CD4-positive, alpha-beta T cell treated with Interferon alpha-2 for 1 hour (primary cell): ENCODE results near the gene KIF5C.

Source experiments
- DNase-seq, 2 donors: peaks; one replicate each; pipeline ENCODE4 v3.0.0-alpha.2; 2020 to 2022

KIF5C gene

GRCh38 chr2:148996805-148997204 is 121.8 kb downstream of the KIF5C start:
- DNase-seq: no peak

- no peak for DNase-seq
These were observed 123.3 kb downstream of the KIF5C start for GRCh38 chr2:148998165-148998830.

GRCh38 chr2:148998831-148999200 is 123.8 kb downstream of the KIF5C start:
- DNase-seq: no peak

- no peak for DNase-seq
These were observed 124.5 kb downstream of the KIF5C start for GRCh38 chr2:148999451-148999921.

- DNase-seq: no peak
These were observed 125.3 kb downstream of the KIF5C start for GRCh38 chr2:149000158-149000938.

- no peak for DNase-seq
These were observed 126.5 kb downstream of the KIF5C start for GRCh38 chr2:149001496-149001895.

GRCh38 chr2:149002378-149002890 is 127.4 kb downstream of the KIF5C start:
- no peak for DNase-seq

GRCh38 chr2:149002891-149003740 is 128.1 kb downstream of the KIF5C start:
- DNase-seq: no peak

- DNase-seq: no peak
These were observed 129.8 kb downstream of the KIF5C start for GRCh38 chr2:149004836-149005235.

GRCh38 chr2:149005471-149006077 is 130.5 kb downstream of the KIF5C start:
- DNase-seq: no peak

GRCh38 chr2:149006883-149007543 is 132.0 kb downstream of the KIF5C start:
- DNase-seq: no peak

- no peak for DNase-seq
These were observed 133.4 kb downstream of the KIF5C start for GRCh38 chr2:149008381-149008780.

GRCh38 chr2:149009576-149010461 is 134.8 kb downstream of the KIF5C start:
- no peak for DNase-seq

- DNase-seq: no peak
These were observed 137.5 kb downstream of the KIF5C start for GRCh38 chr2:149012545-149012944.

GRCh38 chr2:149015501-149015900 is 140.5 kb downstream of the KIF5C start:
- DNase-seq: no peak

GRCh38 chr2:149015926-149016563 is 141.0 kb downstream of the KIF5C start:
- DNase-seq: no peak

- peak; percentile 64 to 71 for DNase-seq
These were observed 142.3 kb downstream of the KIF5C start for GRCh38 chr2:149017116-149017985.

GRCh38 chr2:149018981-149019380 is 144.0 kb downstream of the KIF5C start:
- DNase-seq: no peak

GRCh38 chr2:149019768-149020167 is 144.7 kb downstream of the KIF5C start:
- no peak for DNase-seq
